SKM-1 treated with dmso at 0.1 percent for 144 hours (cell line): ENCODE results near the gene EFNA5.

ENCODE experiments used
- DNase-seq: peaks from one replicate; lab custom pipeline; 2025; ENCODE audit not compliant: unreplicated experiment; lab: John Stamatoyannopoulos, UW

EFNA5 gene

DNA sequence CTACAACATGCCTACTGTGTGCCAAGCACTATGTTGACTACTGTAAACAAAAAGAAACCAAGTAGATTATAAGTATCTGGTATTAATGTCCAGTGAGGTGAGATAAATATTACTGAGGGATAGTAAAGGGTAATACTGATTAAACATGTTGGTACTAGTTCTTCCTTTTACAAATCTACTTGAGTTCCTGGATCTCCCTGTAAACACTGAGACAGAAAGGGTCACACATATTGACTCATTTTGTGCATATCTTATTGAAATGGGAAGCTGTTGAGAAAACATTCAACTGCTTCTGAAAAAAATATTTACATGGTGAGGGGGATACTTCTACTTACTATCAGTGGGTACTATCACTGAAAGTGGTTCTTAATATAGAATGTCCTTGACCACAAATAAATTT is 24.3 kb downstream of the EFNA5 start:
- DNase-seq, result no peak

DNA sequence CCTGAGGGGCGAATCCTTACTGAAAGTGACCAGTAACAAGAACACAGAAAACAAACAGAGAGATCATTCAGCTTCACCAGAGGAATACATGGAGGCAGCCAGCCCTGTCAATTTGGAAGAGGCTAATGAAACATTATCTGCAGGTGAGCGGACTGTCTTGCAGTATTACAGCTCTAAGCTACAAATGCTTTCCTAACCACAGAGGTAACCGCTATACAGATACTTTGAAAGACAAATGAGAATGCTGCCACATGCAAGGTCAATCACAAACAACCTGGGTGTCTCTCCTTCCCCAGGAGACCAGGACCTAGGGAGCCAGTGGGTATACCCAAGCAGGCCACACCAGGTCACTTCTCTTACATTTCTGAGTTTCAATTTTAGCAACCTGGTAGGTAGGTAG is 30.2 kb downstream of the EFNA5 start:
- no peak for DNase-seq

DNA sequence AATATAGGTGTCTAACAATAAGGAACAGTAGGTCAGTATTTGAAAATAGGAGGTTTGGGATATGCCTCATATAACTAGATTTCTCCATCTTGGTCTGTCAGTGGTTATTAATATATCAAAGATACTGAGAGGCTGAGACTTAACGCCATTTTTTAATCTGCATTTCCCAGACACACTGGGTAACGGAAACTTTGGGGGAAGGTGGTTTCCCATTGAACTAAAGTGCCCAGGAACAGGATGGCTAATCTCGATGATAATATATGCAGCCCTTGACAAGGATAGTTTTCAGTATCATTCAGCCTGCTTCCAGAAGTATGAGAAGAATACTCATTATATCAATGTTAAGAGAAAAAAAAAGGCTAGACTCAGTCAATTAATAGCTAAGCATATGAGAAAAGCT is 30.7 kb downstream of the EFNA5 start:
- no peak for DNase-seq

DNA sequence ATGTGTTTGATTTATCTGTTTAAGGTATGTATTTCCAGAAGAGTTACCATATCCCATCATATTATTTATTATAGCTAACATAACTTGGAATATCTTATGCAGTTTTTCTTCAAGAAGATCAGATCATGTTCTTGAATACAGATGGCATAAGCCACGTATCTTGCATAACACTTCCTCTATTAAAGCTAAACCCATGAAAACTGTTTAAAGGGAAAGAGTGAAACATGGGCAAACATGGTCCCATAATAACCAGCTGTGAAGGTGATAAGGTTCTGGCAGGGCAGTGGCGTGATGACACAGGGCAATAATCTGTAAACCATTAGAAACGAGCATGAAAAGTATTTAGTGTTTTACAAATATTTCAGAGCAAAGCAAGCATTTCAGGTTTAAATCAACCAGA is 34.2 kb downstream of the EFNA5 start:
- no peak for DNase-seq

DNA sequence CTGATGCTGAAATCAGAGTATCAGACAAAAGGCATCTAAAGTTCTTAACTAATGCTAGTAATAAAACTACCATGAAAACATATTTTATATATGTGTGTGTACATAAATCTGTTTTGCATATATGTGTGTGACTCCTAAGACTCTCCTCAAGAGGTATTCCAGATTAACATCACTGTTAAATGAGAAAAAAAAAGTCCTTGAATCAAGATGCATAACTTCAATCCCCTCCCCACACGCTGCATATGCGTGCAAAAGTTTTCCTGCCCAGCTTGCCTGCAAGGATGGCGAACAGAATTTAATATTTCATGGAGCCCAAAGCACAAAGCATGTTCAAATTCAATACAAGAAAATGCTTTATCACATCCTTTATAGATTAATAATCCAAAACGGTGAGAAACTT is 34.7 kb downstream of the EFNA5 start:
- no peak for DNase-seq

DNA sequence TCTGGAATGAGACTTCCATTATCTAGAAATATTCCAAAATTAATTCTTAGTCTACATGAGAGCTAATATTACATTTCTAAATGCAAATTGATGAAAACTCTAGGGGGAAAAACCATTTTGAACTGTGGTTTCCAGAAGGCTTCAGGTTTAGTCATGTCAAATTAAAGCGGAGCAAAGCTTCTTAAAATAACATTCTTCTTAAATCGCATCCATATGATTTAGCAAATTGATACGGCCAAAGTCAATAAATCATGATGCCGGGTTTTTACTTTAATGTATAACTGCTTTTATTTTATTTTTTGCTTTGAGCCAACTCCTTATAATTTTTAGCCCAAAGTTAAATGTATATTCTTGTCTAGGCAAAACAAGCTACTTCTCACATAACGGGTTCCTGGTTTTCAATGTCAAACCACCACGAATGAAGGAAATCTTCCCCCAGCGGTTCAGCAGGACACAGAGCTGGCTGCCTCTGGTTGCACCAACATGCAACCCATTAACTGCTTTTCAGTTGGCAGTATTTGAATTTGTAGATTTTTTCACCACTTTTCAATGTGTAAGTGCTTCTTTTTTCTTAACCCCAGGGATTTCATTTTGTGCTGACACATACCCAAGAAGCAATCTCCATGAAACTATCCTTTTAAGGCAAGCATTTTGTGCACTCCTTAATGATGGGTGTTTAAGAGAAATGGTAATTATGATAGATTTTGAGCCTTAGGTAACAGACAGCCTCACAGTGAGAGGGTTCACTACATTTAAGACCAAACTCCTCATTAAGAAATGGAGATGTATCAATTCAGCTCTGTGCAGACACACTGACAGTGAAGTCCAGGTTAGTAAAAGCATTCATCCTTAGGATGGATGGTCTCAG is 35.5 kb downstream of the EFNA5 start:
- no peak for DNase-seq

DNA sequence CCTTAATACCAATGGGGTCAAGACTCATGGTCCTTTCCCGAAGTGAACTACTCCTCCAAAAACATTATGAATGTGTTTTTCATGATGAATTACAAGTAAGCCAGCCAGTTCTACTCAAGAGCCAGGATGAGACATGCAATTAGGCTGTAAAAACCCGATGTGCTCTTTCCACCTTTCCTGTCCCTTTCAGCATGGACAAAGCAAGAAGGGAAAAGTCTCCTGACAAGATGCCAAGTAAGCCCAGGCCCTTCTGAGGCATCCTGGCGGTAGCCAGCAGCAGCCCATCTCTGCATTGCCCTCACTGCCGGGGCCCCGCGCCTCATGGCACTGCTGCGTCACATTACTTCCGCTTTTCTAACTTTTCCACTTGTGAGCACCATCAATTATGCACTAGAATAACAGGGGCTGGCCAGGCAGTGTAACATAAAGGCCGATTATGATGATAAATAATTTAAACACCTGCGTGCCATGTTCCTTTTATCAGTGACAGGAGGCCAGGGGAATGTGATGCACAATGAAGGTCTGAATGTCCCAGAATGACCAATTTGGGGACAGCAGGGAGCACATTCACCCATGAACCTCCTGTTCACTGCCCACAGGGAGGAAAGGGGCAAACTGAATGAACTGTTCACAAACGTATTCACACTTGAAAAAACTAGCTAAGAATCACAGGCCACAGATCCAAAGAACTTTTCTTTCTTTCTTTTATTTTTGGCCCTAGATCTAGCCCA is 37.4 kb downstream of the EFNA5 start:
- no peak for DNase-seq

DNA sequence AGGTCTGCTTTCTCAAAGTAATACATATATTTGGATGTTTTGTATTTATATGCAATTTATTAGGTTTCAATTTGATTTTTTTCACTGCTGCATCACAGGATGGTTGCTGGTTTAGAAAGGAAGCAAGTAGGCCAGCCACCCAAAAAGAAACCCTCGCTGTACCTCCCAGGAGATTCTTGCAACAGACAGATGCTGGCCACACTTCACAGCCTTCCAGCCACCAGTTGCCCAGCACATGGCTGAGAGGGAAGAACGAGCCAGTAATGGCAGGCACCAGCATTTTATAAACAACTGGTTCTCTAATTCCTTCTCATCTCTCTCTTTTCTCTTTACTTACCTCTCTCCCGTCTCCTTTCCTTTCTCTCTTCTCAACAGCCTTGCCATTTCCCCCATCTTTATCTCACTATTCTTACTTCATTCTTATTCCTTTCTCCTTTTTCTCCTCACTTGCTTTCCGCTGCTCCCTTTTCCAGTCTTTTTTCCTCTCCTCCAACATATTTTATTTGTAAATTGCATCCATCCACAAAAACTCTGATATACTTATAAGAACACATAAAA is 38.9 kb downstream of the EFNA5 start:
- no peak for DNase-seq

DNA sequence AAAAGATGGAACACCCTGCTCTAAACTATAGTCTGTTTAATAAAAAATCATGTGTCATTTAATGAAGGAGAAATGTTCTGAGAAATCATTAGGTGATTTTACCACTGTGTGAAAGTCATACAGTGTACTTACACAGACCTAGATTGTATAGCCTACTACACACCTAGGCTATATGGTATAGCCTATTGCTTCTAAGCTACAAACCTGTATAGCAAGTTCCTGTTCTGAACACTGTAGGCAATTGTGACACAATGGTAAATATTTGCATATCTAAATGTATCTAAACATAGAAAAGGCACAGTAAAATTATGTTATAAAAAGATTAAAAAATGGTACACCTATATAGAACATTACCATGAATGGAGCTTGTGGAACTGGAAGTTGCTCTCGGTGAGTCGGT is 40.6 kb downstream of the EFNA5 start:
- DNase-seq, result no peak

DNA sequence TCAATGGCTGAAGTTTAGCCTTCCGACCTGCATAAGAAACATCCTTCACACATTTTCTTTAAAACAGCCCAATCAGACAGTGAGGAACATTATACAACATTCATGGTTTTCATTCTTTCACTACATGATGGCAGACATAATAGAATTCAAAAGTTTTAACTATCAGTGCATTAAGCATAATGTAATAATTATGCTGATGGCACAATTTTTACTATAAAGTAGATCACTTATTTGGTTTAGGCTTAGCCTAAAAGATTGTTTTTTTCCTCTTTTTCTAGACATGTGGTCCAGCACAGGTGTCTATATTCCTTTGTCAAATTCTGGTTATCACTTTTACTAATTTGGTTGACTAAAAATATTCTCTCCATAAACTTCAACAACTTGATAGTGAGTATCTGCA is 46.5 kb downstream of the EFNA5 start:
- no peak for DNase-seq

DNA sequence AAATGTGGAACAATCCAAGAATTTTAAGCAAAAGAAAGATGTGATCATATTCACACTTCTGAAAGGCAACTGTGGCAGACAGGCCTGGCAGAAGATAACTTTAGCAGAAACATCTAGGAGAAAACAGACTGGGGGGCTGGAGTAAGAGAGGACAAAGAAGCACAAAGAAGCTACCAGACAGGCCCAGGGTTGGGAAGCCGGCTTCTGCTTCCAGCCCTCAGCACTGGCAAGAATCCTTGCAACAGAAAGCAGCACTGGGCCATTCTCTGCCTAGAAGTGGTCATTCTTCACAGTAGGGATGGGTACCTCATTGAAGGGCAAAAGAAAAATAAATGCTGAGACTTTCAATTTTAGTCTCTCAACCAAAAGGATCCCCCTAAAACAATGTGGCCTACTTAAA is 49.6 kb downstream of the EFNA5 start:
- no peak for DNase-seq

DNA sequence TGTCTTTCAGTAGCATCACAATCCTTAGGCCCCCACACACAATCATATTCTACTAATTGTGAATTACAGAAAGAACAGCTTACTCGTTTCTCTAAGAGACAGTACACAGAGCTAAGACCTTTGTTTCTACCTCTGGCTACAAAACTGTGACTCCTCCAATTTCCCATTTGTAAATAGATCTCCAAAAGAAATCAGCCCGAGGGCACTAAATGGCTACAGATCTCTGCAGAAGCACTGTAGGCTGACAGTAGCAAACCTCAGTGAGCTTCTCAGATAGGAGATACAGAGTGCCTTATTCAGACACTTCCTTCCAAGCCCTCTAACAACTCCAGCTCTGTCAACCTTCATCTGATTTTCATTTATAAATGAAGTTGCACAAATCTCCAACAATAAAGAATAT is 51.0 kb downstream of the EFNA5 start:
- DNase-seq, result no peak

DNA sequence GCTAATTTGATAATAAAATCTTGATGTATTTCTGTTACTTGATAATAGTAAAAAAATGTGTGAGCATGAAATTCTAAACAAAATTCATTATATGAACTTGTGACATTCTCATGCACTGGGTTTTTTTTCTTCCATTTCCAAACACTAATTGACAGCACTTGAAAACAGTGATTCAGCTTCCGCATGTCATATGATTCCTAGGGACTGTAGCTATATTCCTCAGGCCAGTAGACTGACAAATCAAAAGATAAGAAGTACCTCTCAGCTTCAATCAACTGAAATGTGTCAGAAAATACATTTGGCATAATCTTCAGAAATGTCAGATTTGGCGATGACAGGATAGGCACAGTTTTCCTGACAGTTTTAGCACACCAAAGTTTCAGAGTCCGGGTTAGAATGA is 52.5 kb downstream of the EFNA5 start:
- DNase-seq, result no peak

DNA sequence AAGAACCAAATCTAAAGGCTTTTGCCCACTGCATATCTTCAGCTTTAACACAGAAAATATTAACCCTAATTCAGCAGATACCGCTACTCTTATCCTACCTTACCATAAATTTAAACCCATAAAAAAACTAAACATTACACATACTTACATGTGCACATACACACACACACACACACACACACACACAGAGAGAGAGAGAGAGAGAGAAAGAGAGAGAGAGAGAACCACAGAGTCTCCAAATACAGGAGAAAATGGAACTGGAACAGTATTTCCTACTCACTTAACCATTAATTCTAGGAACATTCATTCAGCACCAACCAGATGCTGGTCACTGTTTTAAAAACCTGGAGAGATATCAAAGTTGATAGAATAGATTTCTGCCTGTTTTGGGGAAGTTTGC is 53.7 kb downstream of the EFNA5 start:
- DNase-seq, result no peak

DNA sequence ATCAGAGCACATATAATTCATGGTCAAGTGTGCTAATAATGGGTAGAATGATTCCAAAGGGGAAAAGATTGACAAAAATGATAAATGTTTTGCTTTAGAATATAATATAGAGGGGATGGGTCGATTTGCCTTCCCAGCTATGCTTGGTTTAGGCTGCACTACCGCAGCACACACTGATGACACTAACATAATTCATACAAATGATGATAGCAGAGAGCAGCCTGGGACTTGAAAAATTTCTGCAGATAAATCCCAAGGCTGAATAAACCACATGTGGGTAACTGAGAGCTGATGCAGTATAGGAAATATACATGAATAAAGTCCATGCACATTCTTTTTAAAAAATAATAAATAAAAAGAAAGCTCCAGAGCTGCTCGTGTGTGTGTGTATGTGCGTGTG is 54.5 kb downstream of the EFNA5 start:
- no peak for DNase-seq

DNA sequence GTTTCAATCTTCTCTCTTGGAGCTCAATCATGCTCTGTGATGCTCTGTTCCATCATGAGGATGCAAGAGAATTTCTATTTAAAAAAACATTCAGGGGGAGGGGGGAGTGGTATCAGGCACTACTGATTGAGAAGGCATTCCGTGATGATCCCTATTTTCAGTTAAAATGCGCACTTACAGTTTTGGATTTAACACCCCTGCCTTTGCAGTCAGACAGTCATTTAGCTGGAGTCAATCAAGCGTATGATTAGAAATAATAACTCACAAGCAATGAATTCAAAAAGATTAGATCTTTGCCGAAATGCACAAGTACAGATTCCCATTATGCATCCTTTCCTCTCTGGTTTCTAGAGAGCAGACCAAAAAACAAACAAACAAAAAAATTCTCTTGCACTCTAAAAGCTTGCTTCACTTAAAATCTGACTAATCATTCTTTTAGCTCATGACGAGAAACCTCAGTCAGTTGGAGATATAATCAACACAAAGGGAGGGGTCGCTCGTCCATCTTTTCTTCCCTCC is 55.4 kb downstream of the EFNA5 start:
- no peak for DNase-seq

DNA sequence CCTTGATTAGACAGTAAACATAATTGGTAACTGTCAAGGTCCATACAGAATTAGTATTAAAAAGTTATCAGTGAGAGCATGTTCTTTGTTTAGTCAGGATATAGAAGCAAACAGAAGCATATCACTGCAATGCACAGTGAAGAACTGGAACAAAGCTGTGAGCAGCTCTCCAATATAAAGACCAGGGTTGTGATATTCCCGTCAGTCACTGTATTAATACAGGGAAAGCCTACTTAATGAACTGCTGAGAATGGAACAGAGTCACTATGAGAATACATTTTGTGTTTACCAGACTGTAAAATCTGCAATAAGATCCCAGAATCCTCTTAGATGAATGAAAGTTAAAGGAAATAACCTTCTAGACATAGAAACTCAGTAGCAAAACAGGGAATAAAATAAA is 58.2 kb downstream of the EFNA5 start:
- DNase-seq, result no peak

DNA sequence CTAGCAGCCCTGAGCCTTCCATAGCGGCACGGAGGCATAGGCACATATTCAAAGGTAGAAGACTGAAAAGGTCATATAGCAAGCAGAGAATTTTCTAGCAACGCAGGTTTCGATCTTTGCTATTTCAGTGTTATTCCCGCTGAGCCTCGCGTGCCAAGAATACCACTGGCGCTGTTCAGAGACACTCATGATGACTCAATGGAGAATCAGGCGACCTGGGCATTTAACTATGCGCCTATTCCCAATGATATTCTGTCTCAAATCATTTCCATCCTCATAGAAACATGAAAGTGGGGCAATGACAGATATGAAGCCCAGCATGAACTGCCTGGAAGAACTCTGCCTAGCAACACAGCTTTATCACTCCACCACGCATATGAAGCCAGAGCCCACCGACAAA is 59.9 kb downstream of the EFNA5 start:
- no peak for DNase-seq

DNA sequence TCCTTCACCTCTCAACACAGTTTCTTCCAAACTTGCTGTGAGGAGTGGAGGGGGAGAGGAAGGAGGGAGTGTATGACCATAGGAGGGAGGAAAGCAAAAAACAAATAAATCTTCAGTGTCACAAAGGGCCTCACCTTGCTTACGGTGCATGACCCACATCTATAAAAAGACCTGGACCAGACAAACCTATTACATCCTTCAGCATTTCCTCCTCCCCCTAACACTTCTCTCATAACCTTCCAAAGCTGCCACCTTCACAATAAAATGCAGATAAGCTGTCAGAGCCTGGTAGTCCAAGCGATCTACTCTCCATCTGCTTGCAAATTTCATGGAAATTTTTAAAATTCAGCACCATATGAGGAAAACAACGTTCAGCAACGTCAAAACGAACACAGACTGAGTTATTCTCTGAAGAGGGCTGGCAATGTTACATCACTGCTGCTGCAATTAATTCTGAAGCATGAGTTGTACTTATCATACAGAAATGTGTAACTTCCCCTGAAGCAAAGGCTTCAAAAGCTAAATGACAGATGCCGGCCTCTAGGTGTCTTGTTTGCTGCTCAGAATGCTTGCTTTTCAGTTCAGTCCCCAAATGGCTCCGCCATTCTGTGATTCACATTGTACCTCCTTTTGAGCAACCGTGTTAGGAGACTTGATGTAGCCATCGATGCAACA is 62.9 kb downstream of the EFNA5 start:
- no peak for DNase-seq

DNA sequence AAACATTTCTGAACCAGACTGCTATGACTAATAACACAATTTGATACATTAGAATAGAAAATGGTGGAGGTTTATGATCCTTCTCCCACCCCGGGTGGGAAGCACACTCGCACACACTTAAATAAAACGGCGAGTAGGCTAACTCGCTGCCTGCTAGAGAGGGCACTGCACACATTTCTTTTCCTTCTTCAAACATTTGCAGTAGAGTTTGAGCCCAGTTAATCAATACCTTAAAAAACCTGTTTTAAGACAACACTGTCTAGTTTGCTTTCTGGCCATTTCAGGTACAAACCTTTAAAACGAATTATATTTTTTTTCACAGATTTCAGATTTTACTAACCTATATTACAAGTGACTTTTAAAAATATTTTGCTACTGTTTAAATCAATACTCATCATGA is 63.5 kb downstream of the EFNA5 start:
- DNase-seq, result no peak

DNA sequence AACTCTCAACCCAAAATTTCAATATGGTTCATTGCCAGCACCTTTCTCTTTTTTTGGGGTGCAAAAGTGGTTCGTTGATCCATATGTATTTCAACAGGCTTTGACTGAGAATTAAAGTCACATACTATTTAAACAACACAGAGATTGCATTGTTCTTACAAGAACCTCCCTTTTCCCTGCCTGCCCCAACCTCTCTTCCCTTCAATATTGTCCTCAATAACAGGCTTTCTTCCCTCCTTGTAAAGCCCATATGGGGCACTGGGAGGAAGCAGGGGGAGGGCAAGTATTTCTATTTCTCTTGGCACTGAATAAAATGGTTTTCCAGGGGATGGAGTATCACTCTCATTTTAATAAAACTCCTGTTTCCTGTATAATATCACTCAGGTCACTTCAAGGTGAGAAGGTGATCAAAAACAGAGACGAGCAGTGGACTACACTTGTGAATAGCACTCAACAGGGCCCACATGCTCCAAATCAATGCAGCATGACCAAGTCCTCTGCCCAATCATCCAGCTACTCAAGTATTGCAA is 65.1 kb downstream of the EFNA5 start:
- DNase-seq, result no peak
